T-helper 9 cell (primary cell): ENCODE results near the gene GPR161.
"Not testable (repeated sequence)": the region's sequence is repeated elsewhere in the genome, so short reads cannot be mapped to it uniquely, and the experiment has no call there.

Experiments used
- DNase-seq: peaks from one replicate; pipeline ENCODE4 v3.0.0-alpha.2; 2020

GPR161 gene

GRCh38 chr1:168085401-168085872 lies 51.3 kb downstream of the GPR161 start:
- no peak for DNase-seq

GRCh38 chr1:168084396-168085231 lies 52.1 kb downstream of the GPR161 start:
- DNase-seq: peak; percentile 54

GRCh38 chr1:168083456-168084325 lies 53.0 kb downstream of the GPR161 start:
- no peak for DNase-seq

GRCh38 chr1:168082008-168082876 lies 54.5 kb downstream of the GPR161 start:
- peak; percentile 43 for DNase-seq

GRCh38 chr1:168081373-168082007 lies 55.2 kb downstream of the GPR161 start:
- no peak for DNase-seq

- no peak for DNase-seq
These were observed 57.0 kb downstream of the GPR161 start for GRCh38 chr1:168079761-168080160.

GRCh38 chr1:168069384-168069783 lies 67.3 kb downstream of the GPR161 start:
- no peak for DNase-seq

- DNase-seq: no peak
These were observed 71.2 kb downstream of the GPR161 start for GRCh38 chr1:168065506-168065905.

- no peak for DNase-seq
These were observed 72.5 kb downstream of the GPR161 start for GRCh38 chr1:168064216-168064615.

GRCh38 chr1:168057921-168058320 lies 78.8 kb downstream of the GPR161 start:
- no peak for DNase-seq

- no peak for DNase-seq
These were observed 79.4 kb downstream of the GPR161 start for GRCh38 chr1:168057355-168057754.

GRCh38 chr1:168056152-168056551 lies 80.6 kb downstream of the GPR161 start:
- DNase-seq: not testable (repeated sequence)

GRCh38 chr1:168054117-168054516 lies 82.6 kb downstream of the GPR161 start:
- no peak for DNase-seq

- no peak for DNase-seq
These were observed 83.0 kb downstream of the GPR161 start for GRCh38 chr1:168053681-168054080.

- no peak for DNase-seq
These were observed 85.8 kb downstream of the GPR161 start for GRCh38 chr1:168050880-168051279.

GRCh38 chr1:168050307-168050706 lies 86.4 kb downstream of the GPR161 start:
- no peak for DNase-seq

- no peak for DNase-seq
These were observed 91.4 kb downstream of the GPR161 start for GRCh38 chr1:168045311-168045710.

GRCh38 chr1:168042362-168042761 lies 94.4 kb downstream of the GPR161 start:
- DNase-seq: no peak

- DNase-seq: no peak
These were observed 101.4 kb downstream of the GPR161 start for GRCh38 chr1:168035345-168035744.

GRCh38 chr1:168032029-168032428 lies 104.7 kb downstream of the GPR161 start:
- DNase-seq: no peak

- no peak for DNase-seq
These were observed 105.1 kb downstream of the GPR161 start for GRCh38 chr1:168031627-168032026.

- no peak for DNase-seq
These were observed 105.5 kb downstream of the GPR161 start for GRCh38 chr1:168031198-168031597.
